Vagina (tissue), 2 donors: ENCODE measurements around the gene CIAO2A. TPM values are rescaled to one million over a fixed set of nuclear protein-coding genes. Genes with fewer than 3 reads are reported as not detected.

ENCODE experiments used
- DNase-seq, 2 donors: peaks; one replicate each; pipeline ENCODE4 v3.0.0-alpha.2; 2017; ENCODE audit errors: extremely low spot score in 2 of 2
- H3K27ac ChIP-seq: fragments of 200-600 bp; sonication (generic); one replicate; pipeline ENCODE4 v1.5.1; 2019
- H3K27me3 ChIP-seq: fragments of 200-600 bp; sonication (generic); one replicate; pipeline ENCODE4 v1.5.1; 2019
- H3K36me3 ChIP-seq, 2 donors: fragments of 200-600 bp; sonication (generic); one replicate each; pipeline ENCODE4 v1.5.1; 2017 to 2019
- H3K4me1 ChIP-seq: fragments of 200-600 bp; sonication (generic); one replicate; pipeline ENCODE4 v1.5.1; 2019
- H3K4me3 ChIP-seq, 2 donors: fragments of 200-600 bp; sonication (generic); 1 replicate in 1 of 2; 2 replicates in 1 of 2; pipeline ENCODE4 v1.5.1; 2016 to 2019
- H3K9me3 ChIP-seq: fragments of 200-600 bp; sonication (generic); one replicate; pipeline ENCODE4 v1.5.1; 2019
- POLR2A ChIP-seq, 2 donors: fragments of 450-650 bp; IDR thresholded peaks; one replicate each; pipeline ENCODE4 v1.6.1; 2017; ENCODE audit warnings: antibody characterized with exemption in 2 of 2, mild to moderate bottlenecking in 2 of 2, moderate library complexity in 2 of 2
- POLR2AphosphoS5 ChIP-seq, 2 donors: sonication (generic); formaldehyde crosslinking; IDR thresholded peaks; one replicate each; pipeline ENCODE4 v1.9.0; 2017; ENCODE audit warnings: antibody characterized with exemption in 2 of 2, mild to moderate bottlenecking in 2 of 2, low read depth in 1 of 2; ENCODE audit not compliant: insufficient read depth in 1 of 2
- intact Hi-C: fragments of 100-400 bp; cut with DNase I; formaldehyde crosslinking; loops from one replicate; pipeline ENCODE4 v1.15.1; 2023
- total RNA-seq: library from RNA; depleted of rRNA; stranded (reverse); fragments of >200 nt; gene quantifications from one replicate; pipeline ENCODE4 v1.2.3, GENCODE V29; 2016
- TF ChIP-seq, protein P1 (sequence below), 3 experiments: fragments of 450-650 bp in 2 of 3; fragments of 200-600 bp in 1 of 3; sonication (generic) in 1 of 3; IDR thresholded peaks; one replicate each; pipeline ENCODE4 v1.5.1; 2017 to 2019; ENCODE audit warnings: antibody characterized with exemption in 3 of 3, mild to moderate bottlenecking in 2 of 3, moderate library complexity in 2 of 3

CIAO2A gene
- total RNA-seq, 1 donor from 2014 or later, result 36.1 TPM

DNA sequence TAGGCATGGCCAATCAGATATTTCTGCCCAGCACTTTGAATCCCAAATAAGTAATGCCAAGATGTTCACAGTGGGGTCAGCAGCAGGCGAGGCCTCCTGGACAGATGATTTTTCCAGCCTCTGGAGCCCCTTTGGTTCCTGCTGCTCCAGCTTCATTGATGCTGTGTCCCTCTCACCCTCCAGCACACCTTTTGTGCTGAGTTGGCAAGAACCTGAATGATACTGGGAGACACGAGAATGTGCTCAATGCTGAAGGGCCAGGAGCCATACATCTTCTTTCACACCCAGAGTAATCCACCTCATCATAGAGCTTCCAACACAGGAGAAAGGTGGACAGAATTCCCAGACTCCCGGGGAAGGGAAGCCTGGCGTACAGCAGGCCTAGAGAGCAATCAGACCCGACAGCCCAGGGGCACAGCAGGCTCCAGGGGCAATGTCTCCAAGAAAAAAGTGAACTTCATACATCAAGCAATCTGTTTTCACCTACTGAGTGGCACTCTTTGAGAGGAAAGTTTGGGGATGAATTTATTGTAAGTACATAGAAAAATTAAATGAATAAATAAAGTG is 40.6 kb downstream of the CIAO2A start:
- intact Hi-C loops, result no loop called here
- no peaks in the 10 kb centered on the region for H3K9me3 ChIP-seq
- no peaks in the 10 kb centered on the region for H3K27me3 ChIP-seq
- no peaks in the 10 kb centered on the region for H3K4me1 ChIP-seq
- no peaks in the 10 kb centered on the region for H3K36me3 ChIP-seq
- no peak overlapping the region for H3K4me3 ChIP-seq
- TF ChIP-seq, protein P1, sequence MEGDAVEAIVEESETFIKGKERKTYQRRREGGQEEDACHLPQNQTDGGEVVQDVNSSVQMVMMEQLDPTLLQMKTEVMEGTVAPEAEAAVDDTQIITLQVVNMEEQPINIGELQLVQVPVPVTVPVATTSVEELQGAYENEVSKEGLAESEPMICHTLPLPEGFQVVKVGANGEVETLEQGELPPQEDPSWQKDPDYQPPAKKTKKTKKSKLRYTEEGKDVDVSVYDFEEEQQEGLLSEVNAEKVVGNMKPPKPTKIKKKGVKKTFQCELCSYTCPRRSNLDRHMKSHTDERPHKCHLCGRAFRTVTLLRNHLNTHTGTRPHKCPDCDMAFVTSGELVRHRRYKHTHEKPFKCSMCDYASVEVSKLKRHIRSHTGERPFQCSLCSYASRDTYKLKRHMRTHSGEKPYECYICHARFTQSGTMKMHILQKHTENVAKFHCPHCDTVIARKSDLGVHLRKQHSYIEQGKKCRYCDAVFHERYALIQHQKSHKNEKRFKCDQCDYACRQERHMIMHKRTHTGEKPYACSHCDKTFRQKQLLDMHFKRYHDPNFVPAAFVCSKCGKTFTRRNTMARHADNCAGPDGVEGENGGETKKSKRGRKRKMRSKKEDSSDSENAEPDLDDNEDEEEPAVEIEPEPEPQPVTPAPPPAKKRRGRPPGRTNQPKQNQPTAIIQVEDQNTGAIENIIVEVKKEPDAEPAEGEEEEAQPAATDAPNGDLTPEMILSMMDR (IDR thresholded peaks at IDR 0.05), result no peak
- TF ChIP-seq POLR2AphosphoS5 (IDR thresholded peaks at IDR 0.05; ENCODE audit: insufficient read depth in 1 of 2, low read depth in 1 of 2), result no peak
- TF ChIP-seq POLR2A (IDR thresholded peaks at IDR 0.05), result no peak
- no peak overlapping the region for H3K27ac ChIP-seq
- DNase-seq, result no peak

DNA sequence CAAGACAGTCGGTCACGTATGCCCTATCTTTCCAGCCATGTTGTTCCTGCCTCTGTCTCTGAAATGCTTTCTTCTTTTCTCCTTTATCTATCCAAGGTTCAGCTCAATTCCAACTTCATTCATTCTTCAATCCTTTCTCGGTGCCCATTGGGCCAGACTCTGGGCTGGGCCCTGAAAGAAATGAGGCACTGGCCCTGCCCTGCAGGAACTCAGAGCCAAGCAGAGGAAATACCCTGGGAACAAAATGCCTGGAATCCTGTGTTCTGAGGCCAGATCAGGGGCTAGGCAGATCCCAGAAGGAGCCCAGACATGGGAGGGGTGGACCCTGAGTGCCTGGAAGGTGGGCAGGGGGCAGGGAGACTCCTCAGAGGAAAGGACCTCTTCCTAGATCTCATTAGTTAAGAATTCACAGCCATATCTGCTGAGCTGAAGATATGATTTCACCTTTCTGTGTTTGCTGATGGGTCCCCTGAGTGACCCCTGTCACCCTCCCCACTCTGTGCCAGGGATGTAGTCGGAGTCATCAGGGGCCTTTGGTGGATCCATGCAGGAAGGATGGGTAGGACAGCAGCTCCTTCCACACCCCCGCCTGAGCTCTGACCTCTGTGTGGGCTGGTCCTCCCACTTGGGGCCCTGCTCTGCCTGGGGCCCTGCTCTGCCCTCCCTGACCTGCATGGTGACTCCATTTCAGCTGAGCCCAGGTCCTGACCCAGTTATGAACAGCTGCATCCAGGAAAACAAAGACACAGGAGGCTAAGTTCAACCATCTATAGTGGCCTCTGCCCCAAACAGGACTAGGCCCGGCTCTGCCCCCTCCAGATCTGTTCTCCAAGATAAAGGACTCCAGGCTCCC is 42.0 kb downstream of the CIAO2A start:
- no peak overlapping the region for H3K27ac ChIP-seq
- H3K4me1 ChIP-seq, result peaks cover 7% of the 10 kb centered on the region
- no peaks in the 10 kb centered on the region for H3K9me3 ChIP-seq
- H3K4me3 ChIP-seq, result no peak overlapping the region
- H3K27me3 ChIP-seq, result no peaks in the 10 kb centered on the region
- no peaks in the 10 kb centered on the region for H3K36me3 ChIP-seq
- intact Hi-C loops, result no loop called here
- TF ChIP-seq POLR2AphosphoS5 (IDR thresholded peaks at IDR 0.05; ENCODE audit: insufficient read depth in 1 of 2, low read depth in 1 of 2) (no peak), POLR2A (IDR thresholded peaks at IDR 0.05) (no peak)
- TF ChIP-seq, protein P1 (IDR thresholded peaks at IDR 0.05), result no peak
- no peak for DNase-seq

DNA sequence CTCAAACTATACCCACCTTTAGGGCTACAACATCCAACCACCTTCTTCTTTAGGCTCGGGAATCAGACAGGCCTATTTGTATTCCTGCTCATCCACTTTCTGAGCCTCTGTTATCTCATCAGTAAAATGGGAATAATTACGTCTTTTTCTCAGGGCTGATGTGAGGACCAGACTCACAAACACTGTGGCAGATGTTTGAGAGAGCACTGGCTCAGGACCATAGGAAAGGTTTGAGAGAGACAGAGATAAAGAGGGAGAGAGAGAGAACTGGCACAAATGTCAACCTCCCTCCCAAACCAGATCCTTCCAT is 42.6 kb downstream of the CIAO2A start:
- H3K4me3 ChIP-seq, result no peak overlapping the region
- no peaks in the 10 kb centered on the region for H3K36me3 ChIP-seq
- DNase-seq, result no peak
- TF ChIP-seq POLR2AphosphoS5 (IDR thresholded peaks at IDR 0.05; ENCODE audit: insufficient read depth in 1 of 2, low read depth in 1 of 2) (no peak), POLR2A (IDR thresholded peaks at IDR 0.05) (no peak)
- TF ChIP-seq, protein P1 (IDR thresholded peaks at IDR 0.05), result no peak
- H3K4me1 ChIP-seq, result peaks cover 9% of the 10 kb centered on the region
- no peaks in the 10 kb centered on the region for H3K9me3 ChIP-seq
- H3K27me3 ChIP-seq, result no peaks in the 10 kb centered on the region
- H3K27ac ChIP-seq, result no peak overlapping the region
- intact Hi-C loops, result no loop called here

DNA sequence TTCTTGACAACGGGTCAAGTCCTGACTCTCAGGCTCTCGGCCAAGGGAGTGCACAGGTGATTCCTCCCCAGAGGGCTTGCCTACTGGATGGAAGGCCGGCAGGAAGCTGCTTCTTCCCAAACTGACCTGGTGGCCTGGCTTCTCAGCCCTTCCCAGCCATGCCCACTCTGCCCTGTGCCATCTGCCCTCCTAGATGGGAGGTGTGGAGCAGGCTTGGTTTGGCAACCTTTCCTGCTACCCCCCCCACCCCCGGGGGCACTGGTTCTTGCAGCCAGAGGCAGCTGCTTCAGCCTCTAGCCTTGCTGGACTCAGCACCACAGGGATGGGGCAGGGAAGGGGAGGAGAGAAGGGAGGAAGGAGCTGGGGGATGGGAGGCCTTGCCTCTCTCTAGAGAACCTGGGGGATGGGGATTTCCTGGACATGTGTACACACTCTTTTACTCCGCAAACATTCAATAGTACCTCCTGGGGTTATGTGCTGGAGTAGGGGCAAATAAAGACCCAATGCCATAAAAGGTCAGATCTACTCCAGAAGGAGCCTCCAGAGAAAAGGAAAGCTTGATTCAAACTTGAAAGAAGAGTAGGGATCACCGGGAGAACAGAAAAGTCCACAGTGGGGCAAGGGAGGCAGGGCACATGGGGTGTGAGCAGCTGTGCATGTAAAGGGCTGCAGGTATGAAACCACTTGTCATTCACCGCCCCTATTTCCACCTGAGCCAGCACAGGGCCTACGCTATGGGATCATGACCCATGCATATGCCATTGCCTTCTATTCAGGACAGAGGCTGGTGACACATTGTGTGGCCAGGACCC is 43.2 kb downstream of the CIAO2A start:
- Histone ChIP-seq H3K9me3 (no peaks in the 10 kb centered on the region), H3K27me3 (no peaks in the 10 kb centered on the region), H3K4me1 (peaks cover 13% of the 10 kb centered on the region), H3K27ac (no peak overlapping the region), H3K4me3 (no peak overlapping the region), H3K36me3 (no peaks in the 10 kb centered on the region)
- intact Hi-C loops, result no loop called here
- TF ChIP-seq, protein P1 (IDR thresholded peaks at IDR 0.05), result no peak
- TF ChIP-seq POLR2A (IDR thresholded peaks at IDR 0.05) (no peak), POLR2AphosphoS5 (IDR thresholded peaks at IDR 0.05; ENCODE audit: insufficient read depth in 1 of 2, low read depth in 1 of 2) (no peak)
- no peak for DNase-seq
